Measurements from ENCODE around the gene CRLF2. TPM values are rescaled to one million over a fixed set of nuclear protein-coding genes. Genes with fewer than 3 reads are reported as not detected.

Gene CRLF2
- total RNA-seq, 1 experiment from 2014 or later = 0.34 TPM

- peak overlapping the region; percentile 57 for H3K4me2 ChIP-seq (ENCODE audit: low read length)
- ATAC-seq (no peak), DNase-seq (ENCODE audit: low read depth, low spot score) (no peak)
- H3K4me3 ChIP-seq (replicated peaks in 1 of 2; ENCODE audit: low read depth in 1 of 2, low read length in 2 of 2) = no peak overlapping the region
- H3K36me3 ChIP-seq (ENCODE audit: control insufficient read depth in 1 of 2, insufficient read depth in 2 of 2, low read length in 2 of 2) = no peaks in the 10 kb centered on the region
- no peaks in the 10 kb centered on the region for H3K27me3 ChIP-seq (ENCODE audit: insufficient read depth, low read length)
- H3K79me2 ChIP-seq (ENCODE audit: insufficient read depth, low read length) = no peaks in the 10 kb centered on the region
- no peak overlapping the region for H3K27ac ChIP-seq (ENCODE audit: low read depth, low read length)
- no peaks in the 10 kb centered on the region for H3K9me3 ChIP-seq (ENCODE audit: control insufficient read depth in 1 of 2, insufficient read depth in 1 of 2, low read depth in 1 of 2, low read length in 2 of 2)
- BruUV-seq (replicated peaks) = no TSS peak
- no peaks in the 10 kb centered on the region for H3K9me2 ChIP-seq (ENCODE audit: insufficient read depth)
- peaks cover 8 to 33% of the 10 kb centered on the region in 2 experiments for H3K4me1 ChIP-seq (ENCODE audit: control insufficient read depth in 1 of 2, insufficient read depth in 2 of 2, low read length in 2 of 2)
- TF ChIP-seq MAX (IDR thresholded peaks at IDR 0.05) (no peak), RAD21 (IDR thresholded peaks at IDR 0.05; ENCODE audit: low read depth) (no peak)
- ChIA-PET CTCF (no interaction called here), POLR2A (no interaction called here), RAD21 (ENCODE audit: low non-redundant PET in 1 of 2, low total read pairs in 2 of 2, uncharacterized antibody in 2 of 2, unreplicated experiment in 2 of 2) (no interaction called here)
- H4K20me1 ChIP-seq (ENCODE audit: insufficient read depth) = no peaks in the 10 kb centered on the region
- no peak overlapping the region for H2AFZ ChIP-seq (ENCODE audit: low read depth, low read length, poor library complexity, severe bottlenecking)
- no peak overlapping the region for H3K9ac ChIP-seq (ENCODE audit: low read length)
- intact Hi-C loops (cut with micrococcal nuclease) = no loop called here
These were observed 4.9 kb downstream of the CRLF2 start for GRCh38 chrX:1207496-1208025.

GRCh38 chrX:1205681-1206611, 6.5 kb downstream of the CRLF2 start:
- TF ChIP-seq YY1 (IDR thresholded peaks at IDR 0.05; ENCODE audit: extremely low read depth, insufficient replicate concordance, low read depth, low read length) (peak; percentile 89), POLR2AphosphoS5 (IDR thresholded peaks at IDR 0.05; ENCODE audit: low read depth, low read length) (no peak), ZFX (IDR thresholded peaks at IDR 0.05) (no peak)
- intact Hi-C loops (cut with micrococcal nuclease) = loop anchor here (1.0 kb wide), 1 partner anchor 40 kb away; no protein-coding TSS in a partner anchor
- H3K36me3 ChIP-seq (ENCODE audit: control insufficient read depth in 1 of 2, insufficient read depth in 2 of 2, low read length in 2 of 2) = no peaks in the 10 kb centered on the region
- POLR2A ChIA-PET = no interaction called here
- H3K9ac ChIP-seq (ENCODE audit: low read length) = no peak overlapping the region
- no peaks in the 10 kb centered on the region for H3K9me3 ChIP-seq (ENCODE audit: control insufficient read depth in 1 of 2, insufficient read depth in 1 of 2, low read depth in 1 of 2, low read length in 2 of 2)
- peak overlapping the region; percentile 69; the same call in 1 of the 2 replicates for H3K27ac ChIP-seq (ENCODE audit: low read depth, low read length)
- H4K20me1 ChIP-seq (ENCODE audit: insufficient read depth) = no peaks in the 10 kb centered on the region
- no peaks in the 10 kb centered on the region for H3K79me2 ChIP-seq (ENCODE audit: insufficient read depth, low read length)
- RAD21 ChIA-PET (ENCODE audit: low non-redundant PET in 1 of 2, low total read pairs in 2 of 2, uncharacterized antibody in 2 of 2, unreplicated experiment in 2 of 2) = no interaction called here
- peak overlapping the region; percentile 84 for H3K4me2 ChIP-seq (ENCODE audit: low read length)
- H3K4me3 ChIP-seq (replicated peaks in 1 of 2; ENCODE audit: low read depth in 1 of 2, low read length in 2 of 2) = peak overlapping the region; percentile 45 to 58
- peaks cover 8 to 29% of the 10 kb centered on the region in 2 experiments for H3K4me1 ChIP-seq (ENCODE audit: control insufficient read depth in 1 of 2, insufficient read depth in 2 of 2, low read length in 2 of 2)
- no TSS peak for BruUV-seq (replicated peaks)
- DNase-seq (ENCODE audit: low read depth, low spot score) = peak; percentile 95
- H3K9me2 ChIP-seq (ENCODE audit: insufficient read depth) = no peaks in the 10 kb centered on the region
- CTCF ChIA-PET = no interaction called here
- H2AFZ ChIP-seq (ENCODE audit: low read depth, low read length, poor library complexity, severe bottlenecking) = peak overlapping the region; percentile 98
- ATAC-seq = peak; percentile 71
- no peaks in the 10 kb centered on the region for H3K27me3 ChIP-seq (ENCODE audit: insufficient read depth, low read length)
